NCI-H2227 treated with DMSO at 0.1 percent for 48 hours (cell line): ENCODE data around the gene ZSWIM3.
A peak's percentile ranks its signal among the peaks of the same experiment; 100 is the strongest.
"Not testable (repeated sequence)": the region's sequence is repeated elsewhere in the genome, so short reads cannot be mapped to it uniquely, and the experiment has no call there.

Experiments used
- DNase-seq: peaks from one replicate; lab custom pipeline; 2025; lab: John Stamatoyannopoulos, UW

The ZSWIM3 gene

GRCh38 chr20:45861221-45862075 lies 4.0 kb downstream of the ZSWIM3 start:
- DNase-seq = no peak

GRCh38 chr20:45863543-45864470 lies 6.4 kb downstream of the ZSWIM3 start:
- DNase-seq = peak; percentile 40

GRCh38 chr20:45866454-45866853 lies 9.0 kb downstream of the ZSWIM3 start:
- no peak for DNase-seq

- no peak for DNase-seq
Measured at GRCh38 chr20:45867136-45867818, 9.9 kb downstream of the ZSWIM3 start.

- DNase-seq = no peak
Measured at GRCh38 chr20:45867819-45868176, 10.4 kb downstream of the ZSWIM3 start.

GRCh38 chr20:45872626-45873025 lies 15.2 kb downstream of the ZSWIM3 start:
- no peak for DNase-seq

- no peak for DNase-seq
Measured at GRCh38 chr20:45873409-45874103, 16.1 kb downstream of the ZSWIM3 start.

GRCh38 chr20:45874104-45874481 lies 16.7 kb downstream of the ZSWIM3 start:
- not testable (repeated sequence) for DNase-seq

- no peak for DNase-seq
Measured at GRCh38 chr20:45874576-45874975, 17.2 kb downstream of the ZSWIM3 start.

GRCh38 chr20:45878076-45878761 lies 20.8 kb downstream of the ZSWIM3 start:
- no peak for DNase-seq

- DNase-seq = peak; percentile 97
Measured at GRCh38 chr20:45880988-45881788, 23.8 kb downstream of the ZSWIM3 start, which contains the start of gene ZSWIM1. Gene ZSWIM1, plus strand, starts transcription at chr20:45881227. Its CDS starts 1,366 bp downstream, at chr20:45882593.

- no peak for DNase-seq
Measured at GRCh38 chr20:45882469-45883099, 25.2 kb downstream of the ZSWIM3 start.

GRCh38 chr20:45883100-45883469 lies 25.7 kb downstream of the ZSWIM3 start:
- no peak for DNase-seq

- DNase-seq = no peak
Measured at GRCh38 chr20:45886590-45887345, 29.4 kb downstream of the ZSWIM3 start.

GRCh38 chr20:45887346-45887715 lies 29.9 kb downstream of the ZSWIM3 start, which contains the start of gene SPATA25:
Gene SPATA25, minus strand, starts transcription at chr20:45887622. Its CDS starts 32 bp downstream, at chr20:45887590.
- DNase-seq = no peak

- DNase-seq = no peak
Measured at GRCh38 chr20:45888681-45889080, 31.3 kb downstream of the ZSWIM3 start.

- peak; percentile 60 for DNase-seq
Measured at GRCh38 chr20:45890077-45890984, 32.9 kb downstream of the ZSWIM3 start.
